K562 (cell line): ENCODE results near the gene EXOC3. TPM values are rescaled to one million over a fixed set of nuclear protein-coding genes. Genes with fewer than 3 reads are reported as not detected.

ENCODE experiments used
- ATAC-seq: fragments of 200-7000 bp; cut with Tn5 transposase; 3 replicates; pipeline ENCODE4 v1.9.1; 2020; ENCODE audit warnings: moderate library complexity
- BruUV-seq: library from RNA; stranded (reverse); fragments of 400-500 nt; replicated peaks from 2 replicates; lab custom pipeline; 2021; lab: Mats Ljungman, UMichigan
- CTCF ChIA-PET: fragments of 300-600 bp; formaldehyde crosslinking; extraction: SDS; loops from one replicate; lab custom pipeline; 2021; ENCODE audit warnings: low intra/inter-chr PET ratio; lab: Yijun Ruan, JAX
- POLR2A ChIA-PET: fragments of 300-600, 350-650 bp; sonication (Branson Sonifier 250); formaldehyde crosslinking; extraction: SDS; loops from one replicate; lab custom pipeline; 2021; ENCODE audit warnings: antibody characterized with exemption, inconsistent platforms; lab: Yijun Ruan, JAX
- DNase-seq, 4 experiments: peaks; one replicate each; pipeline versions ENCODE4 v3.0.0 to v3.0.0-alpha.2; 2011 to 2018; ENCODE audit warnings: low spot score in 3 of 4, mixed read lengths in 3 of 4; ENCODE audit errors: extremely low read depth in 1 of 4
- FAIRE-seq: peaks from 2 replicates; lab custom pipeline; 2011; peaks lifted over from hg19 to GRCh38; lab: Jason Lieb, UNC
- H2AFZ ChIP-seq: 2 replicates; pipeline ENCODE4 v1.6.0; 2011; ENCODE audit warnings: low read depth, low read length, control low read depth, inconsistent platforms
- H3K27ac ChIP-seq: fragments of 200-600 bp; 3 replicates; pipeline ENCODE4 v1.8.0; 2011; ENCODE audit warnings: low read depth, mild to moderate bottlenecking, control low read depth, inconsistent platforms, low read length, moderate library complexity, mixed read lengths; ENCODE audit errors: extremely low read depth
- H3K27me3 ChIP-seq, 2 experiments: fragments of 300-600 bp in 1 of 2; 2 replicates in 1 of 2; 3 replicates in 1 of 2; pipeline versions ENCODE4 v1.6.0 to v1.8.0; 2011; ENCODE audit warnings: inconsistent platforms in 2 of 2, low read length in 2 of 2, mild to moderate bottlenecking in 1 of 2, mixed read lengths in 1 of 2, moderate library complexity in 1 of 2; ENCODE audit not compliant: control insufficient read depth in 2 of 2, insufficient read depth in 2 of 2
- H3K36me3 ChIP-seq: fragments of 300-600 bp; 3 replicates; pipeline ENCODE4 v1.8.0; 2011; ENCODE audit warnings: mild to moderate bottlenecking, low read length, inconsistent platforms; ENCODE audit not compliant: control insufficient read depth, insufficient read depth
- H3K4me1 ChIP-seq, 2 experiments: fragments of 200-600 bp in 1 of 2; replicated peaks in 1 of 2; 2 replicates in 1 of 2; 3 replicates in 1 of 2; pipeline versions ENCODE4 v1.5.1 to v1.8.0; 2011; ENCODE audit warnings: inconsistent platforms in 2 of 2, low read length in 2 of 2, mild to moderate bottlenecking in 1 of 2, mixed read lengths in 1 of 2, moderate library complexity in 1 of 2; ENCODE audit not compliant: control insufficient read depth in 2 of 2, insufficient read depth in 2 of 2
- H3K4me2 ChIP-seq: 2 replicates; pipeline ENCODE4 v1.6.1; 2011; ENCODE audit warnings: low read length, control low read depth, inconsistent platforms, mixed read lengths; ENCODE audit not compliant: insufficient read depth
- H3K4me3 ChIP-seq: fragments of 200-600 bp; sonication (generic), shearing (Covaris generic); 2 replicates; pipeline ENCODE4 v1.5.1; 2016; ENCODE audit warnings: control low read depth, inconsistent platforms
- H3K79me2 ChIP-seq: fragments of 200-600 bp; 3 replicates; pipeline ENCODE4 v1.8.0; 2011; ENCODE audit warnings: low read length, inconsistent platforms; ENCODE audit not compliant: control insufficient read depth, insufficient read depth
- H3K9ac ChIP-seq, 2 experiments: 2 replicates each; pipeline versions ENCODE4 v1.6.0 to v1.6.1; 2011; ENCODE audit warnings: low read depth in 2 of 2, low read length in 2 of 2, control low read depth in 1 of 2, inconsistent platforms in 1 of 2, mild to moderate bottlenecking in 1 of 2, mixed read lengths in 1 of 2; ENCODE audit not compliant: insufficient read depth in 1 of 2
- H3K9me1 ChIP-seq: one replicate; pipeline ENCODE4 v1.6.0; 2011; ENCODE audit warnings: inconsistent platforms, mild to moderate bottlenecking, low read length, moderate library complexity; ENCODE audit not compliant: control insufficient read depth, insufficient read depth
- H3K9me3 ChIP-seq: replicated peaks from 2 replicates; pipeline ENCODE4 v1.5.1; 2011; ENCODE audit warnings: low read depth, low read length, inconsistent platforms; ENCODE audit not compliant: control insufficient read depth, insufficient read depth
- H4K20me1 ChIP-seq: replicated peaks from 2 replicates; pipeline ENCODE4 v1.6.1; 2011; ENCODE audit warnings: low read length, inconsistent platforms, mixed read lengths; ENCODE audit not compliant: control insufficient read depth, insufficient read depth
- MYNN ChIP-seq, 2 experiments: sonication (generic); formaldehyde crosslinking in 1 of 2; IDR thresholded peaks; 2 replicates each; pipeline versions ENCODE4 v1.5.0 to v1.6.1; 2016 to 2020; ENCODE audit warnings: antibody characterized with exemption in 1 of 2, missing genetic modification reagents in 1 of 2
- USF2 ChIP-seq: sonication (generic); formaldehyde crosslinking; IDR thresholded peaks from 2 replicates; pipeline ENCODE4 v1.5.0; 2020; ENCODE audit warnings: missing genetic modification reagents
- WGBS: fragments of 100-300 bp; shearing (Covaris generic); methylation state at CpG from one replicate; pipeline ENCODE4 v1.1.6; 2016; ENCODE audit warnings: low coverage, mixed read lengths; ENCODE audit not compliant: insufficient coverage; ENCODE audit errors: missing lambda C conversion rate; 5-methylcytosine and 5-hydroxymethylcytosine counted together
- in situ Hi-C: fragments of 300-500 bp; cut with MboI; formaldehyde crosslinking; loops from 4 replicates; pipeline ENCODE4 v1.15.0; 2018; ENCODE audit warnings: inconsistent platforms, mixed read lengths
- intact Hi-C: fragments of 100-400 bp; cut with micrococcal nuclease; formaldehyde crosslinking; loops from 2 replicates; pipeline ENCODE4 v1.14.2; 2022
- polyA plus RNA-seq, 8 experiments: library from polyadenylated mRNA; depleted of rRNA in 4 of 8; stranded (reverse) in 5 of 8; unstranded in 3 of 8; fragments of >200 nt; fragmentation: Nextera tagmentation in 2 of 8; fragmentation: Illumina TruSeq in 1 of 8; extraction: Ambion mirVana in 2 of 8; extraction: Trizol in 1 of 8; gene quantifications; 2 replicates each; pipeline versions ENCODE4 v1.2.1 to v1.2.3, GENCODE V29; 2011 to 2014; ENCODE audit warnings: inconsistent platforms in 1 of 8, missing spikeins in 1 of 8
- total RNA-seq, 7 experiments: library from RNA; depleted of rRNA in 6 of 7; stranded (reverse); fragments of >200 nt in 6 of 7; fragmentation: Illumina TruSeq in 2 of 7; extraction: Trizol in 2 of 7; gene quantifications; 2 replicates each; pipeline versions ENCODE4 v1.2.1 to v1.2.3, GENCODE V29; 2011 to 2021; ENCODE audit warnings: low replicate concordance in 1 of 7

EXOC3 gene
- total and polyA plus RNA-seq, 9 of the 15 experiments (the other 6 are each of a cell fraction or from before 2014, with no cell fraction given): 1.4 to 41.9 (median 22.4) TPM

DNA sequence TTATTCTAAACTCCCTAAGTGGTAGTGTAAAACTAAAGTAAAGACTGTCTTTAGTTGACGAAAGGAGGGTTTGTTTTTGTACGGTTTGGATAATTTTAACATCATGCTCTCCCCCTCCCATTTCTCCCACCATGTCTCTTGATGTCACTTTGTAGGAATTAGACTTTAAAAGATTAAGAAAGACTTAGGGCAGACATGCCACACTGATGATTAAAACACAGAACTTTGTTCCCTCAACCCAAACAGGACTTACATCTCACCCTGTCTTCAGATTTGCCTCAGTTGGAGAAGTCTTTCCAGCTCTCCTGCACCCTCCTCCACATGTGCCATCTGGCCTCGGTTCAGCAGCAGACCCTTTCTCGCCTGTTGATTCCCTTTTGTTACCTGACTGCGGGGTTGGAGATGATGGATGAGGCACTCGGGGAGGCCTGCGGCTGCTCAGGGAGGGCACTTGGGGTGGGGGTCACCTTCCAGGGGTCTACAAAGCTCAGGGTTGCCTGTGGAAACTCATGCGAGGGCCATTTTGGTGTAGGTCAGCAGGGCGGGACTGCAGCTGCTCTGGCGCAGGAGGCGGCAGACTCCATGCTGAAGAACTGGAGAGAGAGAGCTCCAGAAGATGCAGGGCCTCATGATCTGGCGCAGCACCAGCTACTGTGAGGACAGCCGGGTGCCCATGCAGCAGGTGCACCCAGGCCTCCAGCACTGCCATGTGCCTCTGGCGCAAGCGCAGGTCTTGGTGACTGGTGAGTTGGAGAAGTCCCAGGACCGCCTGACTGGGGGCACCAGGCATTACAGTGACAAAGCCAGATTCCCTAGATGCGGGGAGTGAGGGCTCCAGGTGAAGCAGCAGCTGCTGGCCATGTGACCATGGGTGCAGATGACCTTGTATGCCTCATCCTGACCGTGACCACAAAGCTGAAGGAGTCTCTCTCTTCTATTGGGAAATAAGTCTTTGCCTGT is 24.5 kb upstream of the EXOC3 start:
- Histone ChIP-seq H3K4me1 (peaks cover 14 to 45% of the 10 kb centered on the region in 2 experiments), H3K79me2 (no peaks in the 10 kb centered on the region), H3K4me3 (no peak overlapping the region), H4K20me1 (no peaks in the 10 kb centered on the region), H3K36me3 (no peaks in the 10 kb centered on the region), H3K9ac (peak overlapping the region in 1 of 2 experiments; percentile 3; a peak in 1 of 4 replicates), H3K4me2 (no peak overlapping the region), H2AFZ (no peak overlapping the region), H3K9me1 (no peaks in the 10 kb centered on the region), H3K27ac (no peak overlapping the region), H3K9me3 (no peaks in the 10 kb centered on the region), H3K27me3 (peaks cover 4 to 35% of the 10 kb centered on the region in 2 experiments; a peak in 4 of 5 replicates)
- WGBS: 30% methylated on average over 18 of the region's 18 CpGs
- no peak for ATAC-seq
- no TSS peak for BruUV-seq
- in situ Hi-C loops (no loop called here), intact Hi-C loops (no loop called here)
- POLR2A ChIA-PET: interaction anchor here (0.6 to 1.2 kb wide), 2 partner anchors 10 to 152 kb away, joined by 3 to 4 read pairs; no protein-coding TSS in a partner anchor
- no peak for FAIRE-seq
- no peak for DNase-seq
- 0 out of 2 replicates have a peak, but pooled peaks have one; percentile 20 for TF ChIP-seq USF2 (CRISPR knock-in tag)
- TF ChIP-seq MYNN (IDR thresholded peaks at IDR 0.05): no peak
- TF ChIP-seq MYNN (CRISPR knock-in tag; IDR thresholded peaks at IDR 0.05): no peak
- CTCF ChIA-PET: no interaction called here
